ENCODE measurements around the gene LRMDA. TPM values are rescaled to one million over a fixed set of nuclear protein-coding genes. Genes with fewer than 3 reads are reported as not detected.
A peak's percentile ranks its signal among the peaks of the same experiment; 100 is the strongest.

LRMDA gene
- total RNA-seq, 1 experiment from 2014 or later: 4.8 TPM

DNA sequence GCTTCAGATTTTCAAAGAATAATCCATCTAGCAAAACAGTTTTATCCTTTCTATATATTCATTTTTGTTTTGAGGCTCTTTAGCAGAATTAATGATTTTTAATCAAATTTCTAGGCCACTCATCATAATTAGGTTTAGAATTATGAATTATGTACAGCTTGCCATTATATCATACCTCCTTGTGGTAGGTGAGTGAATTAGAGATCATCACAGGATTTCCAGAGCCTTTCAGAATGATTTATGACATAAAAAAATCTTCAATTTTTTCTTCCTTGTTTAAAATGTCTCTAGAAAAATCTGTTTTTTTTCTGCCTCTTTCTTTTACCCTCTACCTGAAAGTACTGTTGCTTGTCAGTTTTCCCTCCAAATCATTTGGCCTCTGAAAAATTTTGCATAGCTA lies 433.3 kb downstream of the LRMDA start:
- Histone ChIP-seq H3K9me3 (ENCODE audit: control insufficient read depth in 1 of 2, insufficient read depth in 1 of 2, low read depth in 1 of 2, low read length in 2 of 2) (no peaks in the 10 kb centered on the region), H3K79me2 (ENCODE audit: insufficient read depth, low read length) (no peaks in the 10 kb centered on the region), H4K20me1 (ENCODE audit: insufficient read depth) (no peaks in the 10 kb centered on the region), H3K36me3 (ENCODE audit: control insufficient read depth in 1 of 2, insufficient read depth in 2 of 2, low read length in 2 of 2) (no peaks in the 10 kb centered on the region), H3K4me3 (replicated peaks in 1 of 2; ENCODE audit: low read depth in 1 of 2, low read length in 2 of 2) (no peak overlapping the region), H3K4me2 (ENCODE audit: low read length) (no peak overlapping the region), H3K27me3 (ENCODE audit: insufficient read depth, low read length) (no peaks in the 10 kb centered on the region), H2AFZ (ENCODE audit: low read depth, low read length, poor library complexity, severe bottlenecking) (no peak overlapping the region), H3K4me1 (ENCODE audit: control insufficient read depth in 1 of 2, insufficient read depth in 2 of 2, low read length in 2 of 2) (no peaks in the 10 kb centered on the region), H3K9ac (ENCODE audit: low read length) (no peak overlapping the region), H3K27ac (ENCODE audit: low read depth, low read length) (no peak overlapping the region), H3K9me2 (ENCODE audit: insufficient read depth) (no peaks in the 10 kb centered on the region)
- ATAC-seq (no peak), DNase-seq (ENCODE audit: low read depth, low spot score) (no peak)
- ChIA-PET CTCF (no interaction called here), POLR2A (no interaction called here), RAD21 (ENCODE audit: low non-redundant PET in 1 of 2, low total read pairs in 2 of 2, uncharacterized antibody in 2 of 2, unreplicated experiment in 2 of 2) (no interaction called here)
- BruUV-seq (replicated peaks): no TSS peak
- intact Hi-C loops (cut with micrococcal nuclease): no loop called here
- TF ChIP-seq CTCF (IDR thresholded peaks at IDR 0.05 in 2 of 3, conservative IDR thresholded peaks at IDR 0.05 in 1 of 3; ENCODE audit: borderline replicate concordance in 1 of 3, insufficient read depth in 1 of 3, low read depth in 2 of 3, low read length in 2 of 3): 0 out of 6 replicates have a peak, but pooled peaks of 1 of the 3 experiments have one; percentile 9
- no peak for TF ChIP-seq ZFX (IDR thresholded peaks at IDR 0.05)
- no peak for TF ChIP-seq SRF (IDR thresholded peaks at IDR 0.05; ENCODE audit: low read depth)
- no peak for TF ChIP-seq SP1 (IDR thresholded peaks at IDR 0.05; ENCODE audit: low read depth)

DNA sequence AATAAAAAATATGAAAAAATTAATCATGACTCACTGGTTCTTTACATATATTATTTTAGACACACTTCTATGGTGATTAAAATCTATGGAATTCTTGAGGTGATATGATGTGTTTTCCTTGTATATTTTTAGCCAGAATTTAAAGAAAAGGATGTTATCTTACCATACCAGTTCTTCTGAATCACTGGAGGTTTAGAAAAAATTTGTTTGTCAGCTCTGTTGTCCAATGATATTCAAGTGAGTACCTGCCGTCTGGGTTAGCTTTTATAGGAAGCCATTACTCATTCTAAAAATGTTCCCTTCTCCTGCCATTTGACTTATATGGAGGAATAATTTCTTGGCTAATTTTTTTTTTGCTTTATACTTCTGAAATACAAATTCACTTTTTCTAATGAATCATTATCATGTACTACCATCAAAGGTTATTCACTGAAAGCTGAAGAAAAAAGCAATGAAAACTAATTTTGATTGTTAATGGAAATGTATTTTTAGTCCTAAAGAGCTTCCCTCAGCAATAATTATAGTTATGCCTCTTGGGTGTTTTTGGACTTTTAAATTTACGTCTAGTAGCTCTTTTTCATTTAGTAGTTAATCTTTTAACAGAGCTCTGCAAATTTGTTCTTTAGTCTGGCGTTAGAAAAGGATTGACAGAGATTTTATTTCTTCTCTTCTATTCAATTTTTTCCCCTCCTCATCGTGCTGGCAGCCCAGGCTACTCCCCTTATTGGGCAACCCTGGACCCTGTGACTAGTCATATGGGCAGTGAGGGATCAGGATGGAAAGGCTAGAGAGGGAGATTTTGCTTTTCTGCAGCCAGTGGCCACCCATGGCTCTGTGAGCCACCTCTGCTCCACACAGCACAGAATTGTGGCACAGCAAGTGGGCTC lies 434.2 kb downstream of the LRMDA start:
- CTCF ChIA-PET: no interaction called here
- Histone ChIP-seq H3K4me3 (replicated peaks in 1 of 2; ENCODE audit: low read depth in 1 of 2, low read length in 2 of 2) (no peak overlapping the region), H3K9ac (ENCODE audit: low read length) (no peak overlapping the region), H3K9me2 (ENCODE audit: insufficient read depth) (no peaks in the 10 kb centered on the region), H2AFZ (ENCODE audit: low read depth, low read length, poor library complexity, severe bottlenecking) (no peak overlapping the region), H3K79me2 (ENCODE audit: insufficient read depth, low read length) (no peaks in the 10 kb centered on the region), H3K27me3 (ENCODE audit: insufficient read depth, low read length) (peaks cover 3% of the 10 kb centered on the region; the same call in 1 of the 2 replicates), H3K4me1 (ENCODE audit: control insufficient read depth in 1 of 2, insufficient read depth in 2 of 2, low read length in 2 of 2) (no peaks in the 10 kb centered on the region), H3K36me3 (ENCODE audit: control insufficient read depth in 1 of 2, insufficient read depth in 2 of 2, low read length in 2 of 2) (no peaks in the 10 kb centered on the region), H3K4me2 (ENCODE audit: low read length) (no peak overlapping the region), H4K20me1 (ENCODE audit: insufficient read depth) (no peaks in the 10 kb centered on the region), H3K27ac (ENCODE audit: low read depth, low read length) (no peak overlapping the region), H3K9me3 (ENCODE audit: control insufficient read depth in 1 of 2, insufficient read depth in 1 of 2, low read depth in 1 of 2, low read length in 2 of 2) (no peaks in the 10 kb centered on the region)
- ATAC-seq: no peak
- no TSS peak for BruUV-seq (replicated peaks)
- POLR2A ChIA-PET: no interaction called here
- intact Hi-C loops (cut with micrococcal nuclease): no loop called here
- RAD21 ChIA-PET (ENCODE audit: low non-redundant PET in 1 of 2, low total read pairs in 2 of 2, uncharacterized antibody in 2 of 2, unreplicated experiment in 2 of 2): no interaction called here
- no peak for DNase-seq (ENCODE audit: low read depth, low spot score)
- no peak for TF ChIP-seq SP1 (IDR thresholded peaks at IDR 0.05; ENCODE audit: low read depth)
- no peak for TF ChIP-seq EZH2phosphoT487 (IDR thresholded peaks at IDR 0.05; ENCODE audit: borderline replicate concordance)
- no peak for TF ChIP-seq JUND (IDR thresholded peaks at IDR 0.05)
- TF ChIP-seq CEBPB (IDR thresholded peaks at IDR 0.05; ENCODE audit: low read depth): no peak
- TF ChIP-seq TCF7L2 (IDR thresholded peaks at IDR 0.05; ENCODE audit: borderline replicate concordance, extremely low read depth, insufficient read depth, insufficient read length): no peak
- no peak for TF ChIP-seq POLR2AphosphoS5 (IDR thresholded peaks at IDR 0.05; ENCODE audit: low read depth, low read length)
- TF ChIP-seq SRF (IDR thresholded peaks at IDR 0.05; ENCODE audit: low read depth): no peak
- no peak for TF ChIP-seq ZFX (IDR thresholded peaks at IDR 0.05)
- TF ChIP-seq, protein P1, sequence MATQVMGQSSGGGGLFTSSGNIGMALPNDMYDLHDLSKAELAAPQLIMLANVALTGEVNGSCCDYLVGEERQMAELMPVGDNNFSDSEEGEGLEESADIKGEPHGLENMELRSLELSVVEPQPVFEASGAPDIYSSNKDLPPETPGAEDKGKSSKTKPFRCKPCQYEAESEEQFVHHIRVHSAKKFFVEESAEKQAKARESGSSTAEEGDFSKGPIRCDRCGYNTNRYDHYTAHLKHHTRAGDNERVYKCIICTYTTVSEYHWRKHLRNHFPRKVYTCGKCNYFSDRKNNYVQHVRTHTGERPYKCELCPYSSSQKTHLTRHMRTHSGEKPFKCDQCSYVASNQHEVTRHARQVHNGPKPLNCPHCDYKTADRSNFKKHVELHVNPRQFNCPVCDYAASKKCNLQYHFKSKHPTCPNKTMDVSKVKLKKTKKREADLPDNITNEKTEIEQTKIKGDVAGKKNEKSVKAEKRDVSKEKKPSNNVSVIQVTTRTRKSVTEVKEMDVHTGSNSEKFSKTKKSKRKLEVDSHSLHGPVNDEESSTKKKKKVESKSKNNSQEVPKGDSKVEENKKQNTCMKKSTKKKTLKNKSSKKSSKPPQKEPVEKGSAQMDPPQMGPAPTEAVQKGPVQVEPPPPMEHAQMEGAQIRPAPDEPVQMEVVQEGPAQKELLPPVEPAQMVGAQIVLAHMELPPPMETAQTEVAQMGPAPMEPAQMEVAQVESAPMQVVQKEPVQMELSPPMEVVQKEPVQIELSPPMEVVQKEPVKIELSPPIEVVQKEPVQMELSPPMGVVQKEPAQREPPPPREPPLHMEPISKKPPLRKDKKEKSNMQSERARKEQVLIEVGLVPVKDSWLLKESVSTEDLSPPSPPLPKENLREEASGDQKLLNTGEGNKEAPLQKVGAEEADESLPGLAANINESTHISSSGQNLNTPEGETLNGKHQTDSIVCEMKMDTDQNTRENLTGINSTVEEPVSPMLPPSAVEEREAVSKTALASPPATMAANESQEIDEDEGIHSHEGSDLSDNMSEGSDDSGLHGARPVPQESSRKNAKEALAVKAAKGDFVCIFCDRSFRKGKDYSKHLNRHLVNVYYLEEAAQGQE (IDR thresholded peaks at IDR 0.05; ENCODE audit: low read depth): no peak
- TF ChIP-seq CBX3 (IDR thresholded peaks at IDR 0.05; ENCODE audit: low read depth): no peak

Measured in HCT116 (cell line).